Muscle of leg (tissue), 11 donors: Measurements from ENCODE around the gene TSTD2. TPM values are rescaled to one million over a fixed set of nuclear protein-coding genes. Genes with fewer than 3 reads are reported as not detected.

Experiments
- DNase-seq: peaks from one replicate; pipeline ENCODE4 v3.0.0; 2013
- H3K27ac ChIP-seq: one replicate; pipeline ENCODE4 v1.5.1; 2013; ENCODE audit warnings: mild to moderate bottlenecking, low read length, control low read depth
- H3K27me3 ChIP-seq: one replicate; pipeline ENCODE4 v1.6.1; 2013; ENCODE audit warnings: low read length; ENCODE audit not compliant: control insufficient read depth, insufficient read depth
- H3K36me3 ChIP-seq: one replicate; pipeline ENCODE4 v1.6.1; 2013; ENCODE audit warnings: low read length; ENCODE audit not compliant: control insufficient read depth, insufficient read depth
- H3K4me1 ChIP-seq: one replicate; pipeline ENCODE4 v1.6.1; 2013; ENCODE audit warnings: low read length; ENCODE audit not compliant: control insufficient read depth, insufficient read depth
- H3K4me3 ChIP-seq: one replicate; pipeline ENCODE4 v1.5.1; 2013; ENCODE audit warnings: low read length, control low read depth
- H3K9me3 ChIP-seq: replicated peaks from 2 replicates; pipeline ENCODE4 v1.6.1; 2013; ENCODE audit warnings: low read depth, low read length; ENCODE audit not compliant: control insufficient read depth
- WGBS: methylation state at CpG from one replicate; pipeline ENCODE4 v1.1.5; 2013; ENCODE audit warnings: missing lambda C conversion rate; ENCODE audit not compliant: insufficient coverage; 5-methylcytosine and 5-hydroxymethylcytosine counted together
- polyA plus RNA-seq, 8 donors: library from polyadenylated mRNA; unstranded; fragments of 120-200 nt; gene quantifications; one replicate each; pipeline versions ENCODE4 v1.2.1 to v1.2.3, GENCODE V29; 2013; ENCODE audit warnings: inconsistent platforms in 1 of 8, low replicate concordance in 1 of 8; ENCODE audit not compliant: insufficient read length in 8 of 8, insufficient read depth in 1 of 8
- total RNA-seq: library from RNA; stranded (reverse); fragments of 120-200 nt; gene quantifications from one replicate; pipeline ENCODE4 v1.2.4, GENCODE V29; 2013

The TSTD2 gene
- total and polyA plus RNA-seq, 9 donors, result 17.6 to 30.4 (median 19.6) TPM

DNA sequence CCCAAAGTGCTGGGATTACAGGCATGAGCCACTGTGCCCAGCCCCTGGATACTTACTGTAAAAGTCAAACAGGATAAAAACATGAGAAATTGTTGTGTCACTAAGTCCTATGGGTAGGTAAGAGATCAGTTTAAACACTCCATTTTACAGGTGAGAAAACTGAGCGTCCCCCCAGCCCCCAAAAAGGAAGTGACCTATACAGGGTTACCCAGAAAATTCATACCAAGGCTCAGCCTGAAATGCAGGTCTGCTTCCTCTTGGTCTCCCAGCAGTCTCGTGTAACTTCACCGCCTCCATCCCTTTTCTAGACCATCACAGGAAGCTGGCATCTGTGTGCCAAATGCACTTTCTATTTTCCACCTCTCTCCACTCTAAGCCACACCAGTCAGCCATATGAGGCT is 74.5 kb downstream of the TSTD2 start:
- Histone ChIP-seq H3K27me3 (peaks cover 7% of the 10 kb centered on the region), H3K9me3 (no peaks in the 10 kb centered on the region), H3K4me1 (peaks cover 6% of the 10 kb centered on the region), H3K36me3 (no peaks in the 10 kb centered on the region), H3K27ac (no peak overlapping the region), H3K4me3 (no peak overlapping the region)
- DNase-seq, result no peak
- WGBS, result 54% methylated on average over 3 of the region's 3 CpGs

DNA sequence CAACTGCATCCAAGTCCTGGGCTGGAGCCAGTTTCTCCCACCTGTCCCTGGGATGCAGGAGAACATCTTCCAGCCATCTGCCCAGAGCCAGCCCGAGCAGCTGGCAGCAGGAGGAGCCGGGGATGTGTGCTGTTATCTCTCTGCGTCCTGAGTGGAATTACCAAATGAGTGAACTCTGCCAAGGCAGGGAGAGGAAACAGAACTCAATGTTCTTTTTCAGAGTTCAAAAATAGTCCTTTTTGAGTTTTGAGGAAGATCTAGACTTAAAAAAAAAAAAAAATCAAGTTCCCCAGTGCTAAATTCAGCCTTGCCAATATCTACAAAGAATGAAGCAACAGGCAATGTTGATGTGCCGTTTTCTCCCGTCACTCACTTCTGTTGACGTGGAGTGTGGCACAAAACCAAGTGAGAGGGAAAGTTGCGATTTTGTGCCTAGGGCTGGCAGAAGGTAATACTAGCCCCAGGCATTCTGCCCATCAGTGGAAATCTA is 75.5 kb downstream of the TSTD2 start:
- Histone ChIP-seq H3K36me3 (no peaks in the 10 kb centered on the region), H3K4me3 (no peak overlapping the region), H3K4me1 (peaks cover 2% of the 10 kb centered on the region), H3K27me3 (peaks cover 7% of the 10 kb centered on the region), H3K9me3 (no peaks in the 10 kb centered on the region), H3K27ac (no peak overlapping the region)
- WGBS, result 43% methylated on average over 3 of the region's 7 CpGs
- peak; percentile 51 for DNase-seq

DNA sequence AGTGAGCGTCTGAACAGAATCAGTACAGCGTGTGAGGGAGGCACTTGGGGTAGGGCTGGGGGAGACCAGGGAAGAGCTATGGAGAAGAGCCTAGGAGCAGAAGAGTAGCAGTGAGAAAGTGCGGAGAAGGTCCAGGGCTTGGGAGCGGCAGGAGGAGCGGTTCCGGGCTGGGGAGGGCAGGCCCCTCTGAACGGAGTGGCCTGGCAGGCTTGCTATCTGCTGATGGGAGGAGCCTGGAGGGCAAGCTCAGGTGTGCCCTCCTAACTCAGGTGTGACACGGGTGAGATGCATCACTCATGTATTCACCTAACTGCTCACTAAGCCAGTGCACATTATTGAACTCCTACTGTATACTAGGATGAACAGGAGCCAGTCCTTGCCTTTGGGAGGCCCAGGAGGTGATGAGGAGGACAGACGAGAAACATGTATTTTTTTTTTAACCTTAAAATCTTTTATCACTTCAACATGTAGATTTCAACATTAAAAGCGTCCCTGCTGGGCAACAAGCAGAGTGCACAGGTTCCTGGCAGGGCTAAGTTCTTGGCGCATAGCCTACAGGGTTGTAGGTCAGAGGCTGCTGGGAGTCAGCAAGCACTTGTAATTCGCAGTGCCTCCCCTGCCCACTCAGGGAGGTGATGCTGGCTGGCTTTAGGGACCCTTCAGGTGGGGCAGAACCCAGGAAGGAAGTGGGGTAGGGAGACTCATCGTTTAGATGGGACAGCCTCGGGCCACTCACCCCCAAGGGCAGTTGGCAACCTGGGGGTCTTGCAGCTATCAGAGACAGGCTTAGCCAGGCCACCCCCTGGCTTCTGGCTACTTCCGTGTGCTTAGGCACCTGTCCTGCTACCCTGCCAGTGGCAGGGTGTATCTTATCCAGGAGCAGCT is 76.2 kb downstream of the TSTD2 start:
- Histone ChIP-seq H3K4me1 (peaks cover 2% of the 10 kb centered on the region), H3K9me3 (no peaks in the 10 kb centered on the region), H3K36me3 (no peaks in the 10 kb centered on the region), H3K27me3 (peaks cover 7% of the 10 kb centered on the region), H3K27ac (no peak overlapping the region), H3K4me3 (no peak overlapping the region)
- WGBS, result 78% methylated on average over 12 of the region's 15 CpGs
- DNase-seq, result no peak

DNA sequence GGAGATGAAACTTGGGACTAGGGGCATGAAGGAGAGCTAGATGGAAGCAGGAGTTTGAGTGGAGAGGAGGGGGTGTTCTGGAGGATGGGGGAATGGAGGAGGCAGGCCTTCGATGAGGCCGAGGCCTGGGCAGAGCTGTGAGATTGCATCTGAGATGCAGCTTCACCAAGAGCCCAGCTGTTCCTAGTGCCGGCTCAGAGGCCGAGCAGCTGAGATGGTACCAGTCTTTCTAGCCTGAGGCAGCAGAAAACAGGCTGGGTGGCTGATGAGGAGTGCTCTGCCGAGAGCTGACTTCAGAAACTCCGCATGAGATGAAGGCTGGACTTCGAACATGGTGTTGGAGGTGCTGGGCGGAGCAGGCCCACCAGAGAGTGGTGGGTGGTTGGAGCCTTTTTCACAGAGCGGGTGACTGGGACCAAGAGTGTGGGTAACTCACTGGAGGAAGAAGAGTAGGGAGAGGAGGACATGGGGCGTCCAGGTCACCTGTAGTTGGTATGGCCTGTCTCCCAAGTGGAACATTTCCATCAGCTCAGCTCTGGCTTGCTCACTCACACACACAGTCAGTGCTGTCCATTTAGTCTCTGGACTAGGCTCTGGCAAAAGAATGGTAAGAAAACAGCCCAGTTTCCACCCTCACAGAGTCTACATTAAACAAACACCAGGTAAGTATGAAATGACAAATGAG is 77.0 kb downstream of the TSTD2 start:
- Histone ChIP-seq H3K9me3 (no peaks in the 10 kb centered on the region), H3K4me3 (no peak overlapping the region), H3K36me3 (no peaks in the 10 kb centered on the region), H3K4me1 (peaks cover 2% of the 10 kb centered on the region), H3K27me3 (peaks cover 7% of the 10 kb centered on the region), H3K27ac (no peak overlapping the region)
- 91% methylated on average over 10 of the region's 10 CpGs for WGBS
- no peak for DNase-seq

DNA sequence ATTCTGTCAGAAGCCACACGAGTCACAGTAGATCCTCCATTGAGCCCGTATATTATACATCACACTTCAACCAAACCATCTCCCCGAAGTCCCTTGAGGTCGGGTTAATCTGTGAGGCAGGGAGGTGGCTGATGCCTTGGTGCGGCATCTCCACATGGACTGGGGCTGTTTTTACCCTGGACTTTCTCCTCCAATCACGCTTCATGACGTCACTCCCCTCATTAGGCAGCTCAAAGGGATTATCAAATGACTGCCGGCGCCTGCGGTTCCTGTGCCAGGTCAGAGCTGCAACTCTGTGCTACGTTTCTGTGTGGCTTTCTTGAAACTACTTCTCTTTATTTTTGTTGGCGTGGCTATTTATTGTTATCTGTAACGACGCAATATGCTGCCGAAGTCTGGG is 78.0 kb downstream of the TSTD2 start:
- H3K27ac ChIP-seq, result no peak overlapping the region
- H3K9me3 ChIP-seq, result no peaks in the 10 kb centered on the region
- H3K36me3 ChIP-seq, result no peaks in the 10 kb centered on the region
- WGBS, result 28% methylated on average over 4 of the region's 15 CpGs
- H3K4me3 ChIP-seq, result no peak overlapping the region
- peak; percentile 23 for DNase-seq
- peaks cover 2% of the 10 kb centered on the region for H3K4me1 ChIP-seq
- H3K27me3 ChIP-seq, result peaks cover 7% of the 10 kb centered on the region

DNA sequence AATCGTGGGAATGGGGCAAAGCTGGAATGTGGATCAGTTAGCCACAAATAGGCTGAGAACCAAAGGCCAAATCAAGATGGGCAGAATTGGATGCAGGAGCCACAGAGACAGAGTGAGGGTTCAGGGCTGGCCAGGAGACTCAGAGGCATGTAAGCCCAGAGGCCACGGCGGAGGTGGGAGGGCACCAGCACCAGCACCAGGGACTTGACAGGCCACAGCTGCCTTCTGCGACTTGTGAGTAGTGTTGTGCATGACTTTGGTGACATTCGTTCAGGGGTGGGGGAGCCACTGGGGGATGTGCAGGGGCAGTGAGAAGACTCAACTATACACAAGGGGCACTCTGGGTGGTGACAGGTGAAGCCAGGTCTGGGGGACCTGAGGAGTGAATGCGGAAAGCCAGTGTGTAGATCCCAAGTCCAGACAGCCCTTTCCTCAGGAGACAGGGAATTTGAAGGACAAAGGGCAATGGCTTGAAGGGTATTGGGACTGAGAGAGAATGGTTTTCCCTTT is 78.5 kb downstream of the TSTD2 start:
- no peaks in the 10 kb centered on the region for H3K9me3 ChIP-seq
- H3K4me3 ChIP-seq, result no peak overlapping the region
- peaks cover 7% of the 10 kb centered on the region for H3K27me3 ChIP-seq
- H3K36me3 ChIP-seq, result no peaks in the 10 kb centered on the region
- no peak overlapping the region for H3K27ac ChIP-seq
- WGBS, result 77% methylated on average over 5 of the region's 6 CpGs
- H3K4me1 ChIP-seq, result peaks cover 2% of the 10 kb centered on the region
- no peak for DNase-seq

DNA sequence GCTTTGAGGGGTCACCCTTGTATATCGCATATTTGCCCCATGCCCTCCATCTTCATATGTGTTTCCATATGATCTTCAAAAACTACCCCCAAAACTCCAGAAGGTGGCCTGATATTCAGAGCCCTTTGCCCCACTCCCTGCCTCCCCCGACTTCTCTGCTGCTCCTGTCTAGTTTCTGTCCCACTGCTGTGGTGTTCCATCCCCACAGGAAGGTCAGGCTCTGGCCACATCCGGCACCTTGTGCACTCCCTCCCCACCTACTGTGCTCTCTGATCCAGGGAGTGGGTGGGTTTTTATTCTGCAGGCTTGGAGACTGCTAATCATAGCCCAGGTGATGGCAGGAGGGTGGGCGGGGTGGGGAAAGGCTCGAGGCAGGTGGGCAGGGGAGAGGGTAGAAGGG is 79.3 kb downstream of the TSTD2 start:
- Histone ChIP-seq H3K9me3 (peaks cover 3% of the 10 kb centered on the region), H3K4me1 (peaks cover 2% of the 10 kb centered on the region), H3K27me3 (peaks cover 7% of the 10 kb centered on the region), H3K36me3 (peaks cover 4% of the 10 kb centered on the region), H3K27ac (no peak overlapping the region), H3K4me3 (no peak overlapping the region)
- WGBS, result 81% methylated on average over 4 of the region's 5 CpGs
- no peak for DNase-seq

DNA sequence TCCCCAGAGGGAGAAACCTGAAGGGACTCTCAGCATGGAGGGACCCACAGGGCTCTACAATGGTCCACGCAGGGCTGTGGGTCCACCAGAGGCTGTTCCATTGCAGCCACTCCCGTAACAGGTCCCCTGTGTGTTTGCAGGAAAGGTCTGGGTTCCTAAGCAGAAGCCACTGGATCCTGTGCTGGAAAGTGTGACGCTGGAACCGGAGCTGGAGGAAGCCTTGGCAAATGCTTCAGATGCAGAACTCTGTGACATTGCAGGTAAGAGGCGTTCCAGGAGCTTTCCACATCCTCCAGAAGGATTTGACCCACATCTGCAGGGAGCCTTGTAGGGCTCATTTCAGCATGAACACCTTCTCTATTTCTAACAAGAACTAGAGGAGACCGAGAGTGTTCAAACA is 80.0 kb downstream of the TSTD2 start:
- 66% methylated on average over 5 of the region's 6 CpGs for WGBS
- Histone ChIP-seq H3K36me3 (peaks cover 5% of the 10 kb centered on the region), H3K4me1 (peaks cover 2% of the 10 kb centered on the region), H3K27ac (no peak overlapping the region), H3K27me3 (peaks cover 7% of the 10 kb centered on the region), H3K4me3 (no peak overlapping the region), H3K9me3 (peaks cover 3% of the 10 kb centered on the region)
- DNase-seq, result no peak

DNA sequence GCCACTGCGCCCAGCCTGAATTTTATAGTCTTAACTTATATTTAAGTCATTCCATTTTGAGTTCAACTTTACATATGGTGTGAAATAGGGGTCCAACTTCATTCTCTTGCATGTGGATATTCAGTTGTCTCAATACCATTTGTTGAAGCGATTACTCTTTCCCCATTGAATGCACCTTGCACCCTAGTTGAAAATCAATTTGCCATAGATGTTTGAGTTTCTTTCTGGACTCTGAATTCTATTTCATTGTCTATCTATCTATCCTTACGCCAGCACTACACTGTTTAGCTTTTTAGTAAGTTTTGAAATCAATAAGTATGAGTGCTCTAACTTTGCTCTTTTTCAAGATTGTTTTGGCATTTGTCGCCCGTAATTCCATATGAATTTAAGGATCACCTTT is 81.9 kb downstream of the TSTD2 start:
- no peak for DNase-seq
- peaks cover 11% of the 10 kb centered on the region for H3K36me3 ChIP-seq
- peaks cover 3% of the 10 kb centered on the region for H3K9me3 ChIP-seq
- H3K4me3 ChIP-seq, result no peak overlapping the region
- no CpG with 5 or more reads among the region's 5 CpGs for WGBS
- H3K4me1 ChIP-seq, result peaks cover 2% of the 10 kb centered on the region
- peaks cover 7% of the 10 kb centered on the region for H3K27me3 ChIP-seq
- H3K27ac ChIP-seq, result no peak overlapping the region

DNA sequence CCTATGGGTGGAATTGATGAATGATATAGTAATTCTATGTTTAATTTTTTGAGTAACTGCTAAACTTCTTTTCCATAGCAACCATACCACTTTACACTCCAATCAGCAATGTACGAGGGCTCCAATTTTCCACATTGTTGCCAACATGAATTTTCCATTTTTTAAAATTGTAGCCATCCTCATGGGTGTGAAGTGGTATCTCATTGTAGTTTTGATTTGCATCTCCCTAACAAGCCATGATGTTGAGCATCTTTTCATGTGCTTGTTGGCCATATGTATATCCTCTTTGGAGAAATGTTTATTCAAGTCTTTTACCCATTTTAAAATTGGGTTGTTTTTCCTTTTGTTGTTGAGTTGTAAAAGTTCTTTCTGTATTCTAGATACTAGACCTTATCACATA is 82.8 kb downstream of the TSTD2 start:
- DNase-seq, result no peak
- Histone ChIP-seq H3K4me3 (no peak overlapping the region), H3K36me3 (peaks cover 11% of the 10 kb centered on the region), H3K27me3 (peaks cover 3% of the 10 kb centered on the region), H3K27ac (no peak overlapping the region), H3K4me1 (peaks cover 2% of the 10 kb centered on the region), H3K9me3 (peaks cover 3% of the 10 kb centered on the region)
- WGBS, result no CpG with 5 or more reads among the region's 1 CpG
